Measurements from ENCODE around the gene SIRT6.

Gene SIRT6

GRCh38 chr19:4189641-4190040 is 7.3 kb upstream of the SIRT6 start:
- DNase-seq (ENCODE audit: low spot score), result no peak
- H3K27ac ChIP-seq, result no peak overlapping the region
- no peak overlapping the region for H3K4me3 ChIP-seq
- no peak for TF ChIP-seq CTCF (IDR thresholded peaks at IDR 0.05)

GRCh38 chr19:4187313-4188122 is 5.2 kb upstream of the SIRT6 start:
- TF ChIP-seq CTCF (IDR thresholded peaks at IDR 0.05), result no peak
- Histone ChIP-seq H3K27ac (no peak overlapping the region), H3K4me3 (no peak overlapping the region)
- no peak for DNase-seq (ENCODE audit: low spot score)

- no peak for DNase-seq (ENCODE audit: low spot score)
- Histone ChIP-seq H3K27ac (no peak overlapping the region), H3K4me3 (no peak overlapping the region)
- no peak for TF ChIP-seq CTCF (IDR thresholded peaks at IDR 0.05)
Observed at GRCh38 chr19:4186087-4186993, 4.0 kb upstream of the SIRT6 start.

- no peak for TF ChIP-seq CTCF (IDR thresholded peaks at IDR 0.05)
- no peak for DNase-seq (ENCODE audit: low spot score)
- no peak overlapping the region for H3K4me3 ChIP-seq
- H3K27ac ChIP-seq, result no peak overlapping the region
Observed at GRCh38 chr19:4185413-4186086, 3.2 kb upstream of the SIRT6 start.

- Histone ChIP-seq H3K27ac (no peak overlapping the region), H3K4me3 (no peak overlapping the region)
- no peak for DNase-seq (ENCODE audit: low spot score)
- TF ChIP-seq CTCF (IDR thresholded peaks at IDR 0.05), result no peak
Observed at GRCh38 chr19:4184718-4185352, 2.5 kb upstream of the SIRT6 start.

GRCh38 chr19:4183967-4184717 is 1.8 kb upstream of the SIRT6 start:
- no peak overlapping the region for H3K27ac ChIP-seq

More at GRCh38 chr19:4183967-4184717, 1.8 kb upstream of the SIRT6 start:
- no peak for TF ChIP-seq CTCF (IDR thresholded peaks at IDR 0.05)
- no peak for DNase-seq (ENCODE audit: low spot score)
- no peak overlapping the region for H3K4me3 ChIP-seq

Data from coronary artery (tissue), 2 donors.